ENCODE results near the gene DEFB126.
"Not testable (repeated sequence)": the region's sequence is repeated elsewhere in the genome, so short reads cannot be mapped to it uniquely, and the experiment has no call there.

Gene DEFB126

DNA sequence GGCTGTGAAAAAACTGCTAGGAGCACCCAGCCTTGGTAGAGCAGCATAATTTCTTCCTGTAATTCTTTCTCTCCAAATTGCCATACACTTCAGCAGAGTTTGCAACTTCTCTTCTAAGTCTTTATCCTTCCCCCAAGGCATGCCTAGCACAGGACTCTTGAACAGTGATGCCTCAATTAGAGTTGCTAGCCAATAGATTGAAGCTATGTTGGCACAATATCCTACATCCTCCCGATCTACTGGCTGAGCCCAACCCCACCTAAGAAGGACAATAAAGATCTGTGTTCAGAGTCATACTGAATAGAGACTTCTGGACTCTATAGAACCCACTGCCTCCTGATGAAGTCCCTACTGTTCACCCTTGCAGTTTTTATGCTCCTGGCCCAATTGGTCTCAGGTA is at the start of gene DEFB126:
Gene DEFB126, plus strand, starts transcription at position 301 of the 400 bp plus-strand sequence. Its CDS starts 39 bp downstream, at position 340.
- DNase-seq, result no peak

DNA sequence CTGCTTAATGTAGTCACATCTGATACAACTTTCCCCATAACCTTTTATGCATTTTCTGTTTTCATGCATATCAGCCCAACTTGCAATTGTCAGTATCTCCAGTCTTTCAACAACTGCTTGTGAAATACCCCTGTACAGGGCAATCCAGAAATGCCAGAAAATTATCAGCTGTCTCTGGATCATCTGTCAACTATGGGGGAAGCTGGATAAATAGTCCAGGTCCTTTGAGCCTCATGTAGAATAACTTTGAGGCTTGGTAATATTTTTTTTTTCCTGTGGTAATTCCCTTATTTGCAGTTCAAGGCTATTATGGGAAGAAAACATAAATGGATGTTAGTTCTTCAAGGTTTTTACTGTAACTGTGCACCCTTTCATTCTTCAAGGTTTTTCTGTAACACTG is 48.7 kb upstream of the DEFB126 start:
- no peak for DNase-seq

GRCh38 chr20:95215-95614 is 47.2 kb upstream of the DEFB126 start:
- no peak for DNase-seq

GRCh38 chr20:97691-98090 is 44.7 kb upstream of the DEFB126 start:
- not testable (repeated sequence) for DNase-seq

DNA sequence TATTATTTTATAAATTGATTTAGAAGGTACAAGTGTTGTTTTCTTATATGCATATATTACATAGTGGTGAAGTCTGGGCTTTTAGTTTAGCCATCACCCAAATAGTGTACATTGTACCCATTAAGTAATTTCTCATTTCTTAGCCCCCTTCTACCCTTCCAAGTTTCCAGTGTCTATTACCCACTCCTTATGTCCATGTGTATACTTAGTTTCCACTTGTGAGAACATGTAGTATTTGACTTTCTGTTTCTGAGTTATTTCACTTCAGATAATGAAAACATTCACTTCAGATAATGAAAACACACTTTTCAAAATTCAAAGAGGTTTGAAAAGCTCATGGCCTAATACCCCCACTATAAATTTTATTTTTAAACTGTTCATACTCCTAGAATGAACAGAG is 40.4 kb upstream of the DEFB126 start:
- DNase-seq, result no peak

GRCh38 chr20:103456-103855 is 38.9 kb upstream of the DEFB126 start:
- no peak for DNase-seq

DNA sequence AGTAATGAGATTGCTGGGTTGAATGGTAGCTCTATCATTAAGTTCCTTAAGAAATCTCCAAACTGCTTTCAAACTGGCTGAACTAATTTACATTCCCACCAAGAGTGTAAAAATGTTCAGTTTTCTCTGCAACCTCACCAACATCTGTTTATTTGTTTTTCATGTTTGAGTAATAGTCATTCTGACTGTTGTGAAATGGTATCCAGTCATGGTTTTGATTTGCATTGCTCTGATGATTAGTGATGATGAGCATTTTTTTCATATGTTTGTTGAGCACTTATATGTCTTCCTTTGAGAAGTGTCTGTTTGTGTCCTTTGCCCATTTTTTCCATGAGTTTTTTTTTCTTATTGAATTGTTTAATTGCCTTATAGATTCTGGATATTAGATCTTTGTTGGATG is 30.0 kb upstream of the DEFB126 start:
- no peak for DNase-seq

- DNase-seq, result no peak
Measured at GRCh38 chr20:117518-117917, 24.9 kb upstream of the DEFB126 start.

- DNase-seq, result not testable (repeated sequence)
Measured at GRCh38 chr20:129786-130323, 12.5 kb upstream of the DEFB126 start.

- DNase-seq, result no peak
Measured at GRCh38 chr20:137668-138490, 4.5 kb upstream of the DEFB126 start.

GRCh38 chr20:145877-146276 is 3.5 kb downstream of the DEFB126 start:
- no peak for DNase-seq

DNA sequence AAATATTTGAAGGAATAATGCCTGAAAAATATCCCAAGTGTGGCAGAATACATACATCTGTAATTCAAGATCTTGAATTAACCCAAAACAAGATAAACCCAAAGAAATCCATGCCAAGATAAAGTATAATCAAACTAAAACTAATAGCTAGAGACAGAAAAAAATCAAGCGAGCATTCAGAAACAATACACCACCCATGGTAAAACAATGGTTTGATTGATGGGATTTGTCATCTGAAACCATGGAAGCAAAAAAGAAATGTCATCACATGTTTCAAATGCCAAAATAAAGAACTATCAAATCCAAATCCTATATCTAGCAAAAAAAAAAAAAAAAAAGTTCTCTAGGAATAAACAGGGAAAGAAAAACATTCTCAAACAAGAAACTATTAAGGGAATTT is 9.7 kb downstream of the DEFB126 start:
- no peak for DNase-seq

GRCh38 chr20:157154-157553 is 14.8 kb downstream of the DEFB126 start, which contains the start of gene DEFB127:
Gene DEFB127 (plus strand): TSS chr20:157454. CDS start chr20:157545, 91 bp downstream.
- no peak for DNase-seq

GRCh38 chr20:164618-165017 is 22.2 kb downstream of the DEFB126 start:
- DNase-seq, result no peak

DNA sequence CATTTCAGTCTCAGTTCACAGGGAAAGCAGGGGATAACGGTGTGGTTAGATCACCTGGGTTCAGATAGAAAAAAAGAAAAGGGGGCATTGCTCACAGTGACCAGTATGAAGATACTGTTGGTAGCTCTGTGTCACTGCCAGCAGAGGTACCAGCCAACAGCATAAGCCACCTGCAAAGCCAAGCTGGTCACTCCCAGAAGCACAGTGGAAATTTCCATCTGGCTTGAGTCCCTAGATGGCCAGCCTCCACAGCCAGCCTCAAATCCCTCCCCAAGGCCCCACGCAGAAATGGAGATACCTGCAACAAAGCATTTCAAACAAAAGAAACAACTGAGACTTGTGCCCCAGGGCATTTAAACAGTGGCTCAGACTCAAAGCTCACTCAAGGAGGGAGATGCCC is 26.5 kb downstream of the DEFB126 start:
- DNase-seq, result no peak

DNA sequence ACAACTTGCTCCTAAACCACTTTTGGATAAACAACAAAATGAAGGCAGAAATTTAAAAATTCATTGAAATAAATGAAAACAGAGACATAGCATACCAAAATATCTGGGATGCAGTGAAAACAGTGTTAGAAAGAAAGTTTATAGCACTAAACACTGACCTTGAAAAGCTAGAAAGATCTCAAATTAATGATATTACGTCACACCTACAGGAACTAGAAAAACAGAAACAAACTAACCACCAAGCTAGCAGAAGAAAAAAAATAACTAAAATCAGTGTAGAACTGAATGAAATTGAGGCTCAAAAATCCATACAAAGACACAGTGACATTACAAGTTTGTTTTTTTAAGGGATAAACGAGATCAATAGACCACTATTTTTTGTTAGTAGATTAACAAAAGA is 41.9 kb downstream of the DEFB126 start:
- DNase-seq, result no peak

GRCh38 chr20:187733-188132 is 45.3 kb downstream of the DEFB126 start:
- no peak for DNase-seq

- DNase-seq, result no peak
Measured at GRCh38 chr20:189611-190010, 47.2 kb downstream of the DEFB126 start, which contains the start of gene DEFB128. Gene DEFB128 (minus strand): TSS chr20:189711. CDS start chr20:189623, 88 bp downstream.
